Mucosa of descending colon (tissue), 3 donors: ENCODE results near the gene MYLIP. TPM values are rescaled to one million over a fixed set of nuclear protein-coding genes. Genes with fewer than 3 reads are reported as not detected.

Experiments used
- ATAC-seq: fragments of 200-7000 bp; cut with Tn5 transposase; one replicate; pipeline ENCODE4 v1.9.1; 2020; ENCODE audit warnings: mild to moderate bottlenecking, moderate library complexity
- DNase-seq, 3 donors: peaks; one replicate each; pipeline ENCODE4 v3.0.0-alpha.2; 2020
- H3K36me3 ChIP-seq: fragments of 200-600 bp; one replicate; pipeline ENCODE4 v1.8.0; 2021; ENCODE audit warnings: low read depth, mild to moderate bottlenecking
- H3K4me1 ChIP-seq: fragments of 200-600 bp; one replicate; pipeline ENCODE4 v1.8.0; 2021; ENCODE audit warnings: low read depth, mild to moderate bottlenecking
- H3K4me3 ChIP-seq: fragments of 200-600 bp; one replicate; pipeline ENCODE4 v1.8.0; 2021; ENCODE audit warnings: mild to moderate bottlenecking
- H3K9me3 ChIP-seq: fragments of 200-600 bp; one replicate; pipeline ENCODE4 v1.8.0; 2021; ENCODE audit warnings: mild to moderate bottlenecking
- CTCF ChIP-seq: fragments of 200-600 bp; IDR thresholded peaks from one replicate; pipeline ENCODE4 v1.8.0; 2022; ENCODE audit warnings: antibody characterized with exemption, mild to moderate bottlenecking
- intact Hi-C, 2 donors: fragments of 100-400 bp; cut with DNase I in 1 of 2; cut with micrococcal nuclease in 1 of 2; formaldehyde crosslinking; loops; one replicate each; pipeline versions ENCODE4 v1.11.0 to v1.11.1; 2022; cut with DNase I, micrococcal nuclease
- total RNA-seq, 3 donors: library from RNA; stranded (reverse); fragmentation: NEBNext Ultra II Directional in 2 of 3; extraction: Animal tissue kit (Norgen Biotek cat#: 25700) in 2 of 3; gene quantifications; one replicate each; pipeline versions ENCODE4 v1.2.1 to v1.2.4, GENCODE V29; 2021 to 2023
- donor health status: DM: no; HTN: no; CAD: no; lungs with moderate emphysema.
- donor health status: DM: no; HTN: no; CAD: no.
- donor health status: DM: no; HTN: yes; CAD: no.

MYLIP gene
- total RNA-seq, 3 donors from 2014 or later = 22.7 to 64.4 (median 40.3) TPM

GRCh38 chr6:16134430-16134829, 5.5 kb downstream of the MYLIP start:
- no peaks in the 10 kb centered on the region for H3K36me3 ChIP-seq
- no peak for TF ChIP-seq CTCF
- DNase-seq (no peak), ATAC-seq (no peak)
- H3K4me3 ChIP-seq = no peak overlapping the region
- intact Hi-C loops = no loop called here
- no peaks in the 10 kb centered on the region for H3K9me3 ChIP-seq
- H3K4me1 ChIP-seq = peaks cover 75% of the 10 kb centered on the region

GRCh38 chr6:16135066-16135465, 6.2 kb downstream of the MYLIP start:
- intact Hi-C loops = no loop called here

GRCh38 chr6:16136091-16136490, 7.2 kb downstream of the MYLIP start:
- Histone ChIP-seq H3K9me3 (no peaks in the 10 kb centered on the region), H3K36me3 (no peaks in the 10 kb centered on the region), H3K4me1 (peaks cover 76% of the 10 kb centered on the region), H3K4me3 (no peak overlapping the region)
- ATAC-seq (peak; percentile 43), DNase-seq (no peak)
- intact Hi-C loops = no loop called here
- TF ChIP-seq CTCF = no peak

More at GRCh38 chr6:16135066-16135465, 6.2 kb downstream of the MYLIP start:
- Histone ChIP-seq H3K4me1 (peaks cover 76% of the 10 kb centered on the region), H3K36me3 (no peaks in the 10 kb centered on the region), H3K4me3 (no peak overlapping the region), H3K9me3 (no peaks in the 10 kb centered on the region)
- ATAC-seq (no peak), DNase-seq (no peak)
- no peak for TF ChIP-seq CTCF

DNA sequence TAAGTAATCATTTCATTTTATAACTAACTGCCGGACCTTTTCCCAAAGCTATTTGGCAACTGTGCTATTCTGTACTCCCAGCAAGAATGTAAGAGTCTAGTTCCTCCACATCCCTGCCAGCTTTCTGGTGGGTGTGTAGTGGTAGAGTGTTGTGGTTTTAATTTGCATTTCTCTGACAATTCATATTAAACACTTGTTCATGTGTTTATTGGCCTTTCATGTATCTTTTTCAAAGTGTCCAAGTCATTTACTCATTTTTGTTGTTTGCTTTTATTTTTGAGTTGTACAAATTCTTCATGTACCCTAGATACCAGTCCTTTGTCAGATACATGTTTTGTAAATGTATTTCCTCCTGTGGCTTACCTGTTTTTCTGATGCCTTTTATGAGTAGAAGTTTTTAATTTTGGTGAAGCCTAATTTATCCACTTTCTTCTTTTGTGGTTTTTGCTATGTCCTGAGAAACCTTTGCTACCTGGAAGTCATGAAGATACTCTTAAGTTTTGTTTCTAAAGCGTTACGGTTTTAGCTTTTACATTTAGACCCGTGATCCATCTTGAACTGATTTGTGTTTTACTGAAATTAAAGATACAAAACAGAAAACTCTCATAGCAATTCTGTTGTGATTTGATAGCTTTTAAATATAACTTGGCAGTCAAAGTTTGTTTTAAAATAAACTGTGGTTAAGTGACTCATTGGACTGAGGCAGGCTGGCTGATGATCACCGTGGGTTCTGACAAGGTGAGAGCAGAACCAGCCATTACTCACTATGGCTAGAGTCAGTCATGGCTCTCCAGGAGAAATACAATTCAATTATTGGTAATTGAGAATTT, 8.0 kb downstream of the MYLIP start:
- no peaks in the 10 kb centered on the region for H3K9me3 ChIP-seq
- TF ChIP-seq CTCF = no peak
- DNase-seq (peak in 1 of 3 donors; percentile 36), ATAC-seq (peak; percentile 79)
- H3K4me3 ChIP-seq = no peak overlapping the region
- no peaks in the 10 kb centered on the region for H3K36me3 ChIP-seq
- intact Hi-C loops = no loop called here
- peaks cover 69% of the 10 kb centered on the region for H3K4me1 ChIP-seq

DNA sequence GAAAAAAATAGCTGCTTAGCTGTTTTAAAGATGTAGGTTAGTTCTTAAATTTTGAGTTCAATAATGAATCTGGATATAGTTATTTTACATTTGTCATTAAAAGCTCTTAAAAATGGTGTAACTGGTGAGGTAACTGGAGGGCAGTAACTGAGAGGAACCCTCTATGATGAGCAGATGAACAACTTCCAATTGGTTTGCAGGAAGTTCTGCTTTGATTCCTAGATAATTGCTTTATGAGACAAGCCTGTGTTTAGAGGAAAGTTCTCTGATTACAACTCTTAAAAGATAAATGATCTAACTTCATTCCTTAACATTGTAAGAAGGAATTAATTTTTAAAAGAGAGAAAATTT, 8.5 kb downstream of the MYLIP start:
- H3K4me1 ChIP-seq = peaks cover 63% of the 10 kb centered on the region
- H3K36me3 ChIP-seq = no peaks in the 10 kb centered on the region
- no peak for TF ChIP-seq CTCF
- H3K9me3 ChIP-seq = no peaks in the 10 kb centered on the region
- H3K4me3 ChIP-seq = no peak overlapping the region
- DNase-seq (no peak), ATAC-seq (no peak)
- intact Hi-C loops = no loop called here
